ENCODE results near the gene ICE1. TPM values are rescaled to one million over a fixed set of nuclear protein-coding genes. Genes with fewer than 3 reads are reported as not detected.

Gene ICE1
- total RNA-seq, 1 experiment from 2014 or later = 68.4 TPM

- H4K20me1 ChIP-seq (ENCODE audit: insufficient read depth) = no peaks in the 10 kb centered on the region
- no peak overlapping the region for H2AFZ ChIP-seq
- POLR2A ChIA-PET (ENCODE audit: unreplicated experiment) = no interaction called here
- DNase-seq = no peak
- TF ChIP-seq EZH2 (IDR thresholded peaks at IDR 0.05; ENCODE audit: low read depth) = no peak
- TF ChIP-seq, protein P1, sequence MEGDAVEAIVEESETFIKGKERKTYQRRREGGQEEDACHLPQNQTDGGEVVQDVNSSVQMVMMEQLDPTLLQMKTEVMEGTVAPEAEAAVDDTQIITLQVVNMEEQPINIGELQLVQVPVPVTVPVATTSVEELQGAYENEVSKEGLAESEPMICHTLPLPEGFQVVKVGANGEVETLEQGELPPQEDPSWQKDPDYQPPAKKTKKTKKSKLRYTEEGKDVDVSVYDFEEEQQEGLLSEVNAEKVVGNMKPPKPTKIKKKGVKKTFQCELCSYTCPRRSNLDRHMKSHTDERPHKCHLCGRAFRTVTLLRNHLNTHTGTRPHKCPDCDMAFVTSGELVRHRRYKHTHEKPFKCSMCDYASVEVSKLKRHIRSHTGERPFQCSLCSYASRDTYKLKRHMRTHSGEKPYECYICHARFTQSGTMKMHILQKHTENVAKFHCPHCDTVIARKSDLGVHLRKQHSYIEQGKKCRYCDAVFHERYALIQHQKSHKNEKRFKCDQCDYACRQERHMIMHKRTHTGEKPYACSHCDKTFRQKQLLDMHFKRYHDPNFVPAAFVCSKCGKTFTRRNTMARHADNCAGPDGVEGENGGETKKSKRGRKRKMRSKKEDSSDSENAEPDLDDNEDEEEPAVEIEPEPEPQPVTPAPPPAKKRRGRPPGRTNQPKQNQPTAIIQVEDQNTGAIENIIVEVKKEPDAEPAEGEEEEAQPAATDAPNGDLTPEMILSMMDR (conservative IDR thresholded peaks at IDR 0.05) = no peak
- CTCF ChIA-PET = no interaction called here
- H3K36me3 ChIP-seq (ENCODE audit: low read depth) = no peaks in the 10 kb centered on the region
- no peaks in the 10 kb centered on the region for H3K9me2 ChIP-seq (ENCODE audit: insufficient read depth)
- no peak overlapping the region for H3K27ac ChIP-seq
- peaks cover 8% of the 10 kb centered on the region for H3K4me1 ChIP-seq (replicated peaks; ENCODE audit: insufficient read depth)
- peaks cover 11% of the 10 kb centered on the region; the same call in 1 of the 2 replicates for H3K27me3 ChIP-seq (ENCODE audit: insufficient read depth, low read depth)
- no peak overlapping the region for H3K4me3 ChIP-seq
- intact Hi-C loops (cut with micrococcal nuclease; ENCODE audit: unreplicated experiment) = no loop called here
- no peak overlapping the region for H3K4me2 ChIP-seq
- no peaks in the 10 kb centered on the region for H3K79me2 ChIP-seq (ENCODE audit: low read depth)
- BruUV-seq (replicated peaks) = no TSS peak
- H3K9me3 ChIP-seq (ENCODE audit: insufficient read depth, low read depth) = no peaks in the 10 kb centered on the region
- no peaks in the 10 kb centered on the region; the same call in 1 of the 2 replicates for H3F3A ChIP-seq (ENCODE audit: insufficient read depth, low read depth)
Observed at GRCh38 chr5:5384660-5385330, 37.7 kb upstream of the ICE1 start.

DNA sequence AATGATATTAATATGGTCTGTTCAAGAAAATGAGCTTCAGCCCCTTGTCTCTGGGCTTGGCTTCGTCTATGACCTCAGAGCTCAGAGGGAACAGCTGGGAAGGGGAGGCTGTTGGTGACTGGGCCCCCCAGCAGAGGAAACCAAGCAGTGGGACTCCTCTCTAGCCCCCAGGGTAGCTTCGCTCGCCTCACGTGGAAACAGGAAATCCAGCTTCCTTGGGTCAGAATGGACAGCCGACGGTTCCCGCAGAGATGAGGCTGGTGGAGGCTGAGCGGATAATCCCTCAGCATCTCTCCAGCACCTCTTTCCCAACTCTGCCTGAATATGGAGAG is 37.2 kb upstream of the ICE1 start:
- POLR2A ChIA-PET (ENCODE audit: unreplicated experiment) = no interaction called here
- BruUV-seq (replicated peaks) = no TSS peak
- H3K9me3 ChIP-seq (ENCODE audit: insufficient read depth, low read depth) = no peaks in the 10 kb centered on the region
- no peak overlapping the region for H2AFZ ChIP-seq
- CTCF ChIA-PET = no interaction called here
- H3F3A ChIP-seq (ENCODE audit: insufficient read depth, low read depth) = no peaks in the 10 kb centered on the region; the same call in 1 of the 2 replicates
- H3K36me3 ChIP-seq (ENCODE audit: low read depth) = no peaks in the 10 kb centered on the region
- TF ChIP-seq, protein P1 (conservative IDR thresholded peaks at IDR 0.05) = no peak
- TF ChIP-seq EZH2 (IDR thresholded peaks at IDR 0.05; ENCODE audit: low read depth) = no peak
- H3K27ac ChIP-seq = no peak overlapping the region
- H3K27me3 ChIP-seq (ENCODE audit: insufficient read depth, low read depth) = peaks cover 11% of the 10 kb centered on the region; the same call in 1 of the 2 replicates
- H4K20me1 ChIP-seq (ENCODE audit: insufficient read depth) = no peaks in the 10 kb centered on the region
- H3K4me3 ChIP-seq = no peak overlapping the region
- H3K4me2 ChIP-seq = no peak overlapping the region
- peaks cover 8% of the 10 kb centered on the region for H3K4me1 ChIP-seq (replicated peaks; ENCODE audit: insufficient read depth)
- DNase-seq = no peak
- H3K9me2 ChIP-seq (ENCODE audit: insufficient read depth) = no peaks in the 10 kb centered on the region
- H3K79me2 ChIP-seq (ENCODE audit: low read depth) = no peaks in the 10 kb centered on the region
- intact Hi-C loops (cut with micrococcal nuclease; ENCODE audit: unreplicated experiment) = no loop called here

GRCh38 chr5:5386329-5386728 is 36.1 kb upstream of the ICE1 start:
- DNase-seq = no peak
- H3K36me3 ChIP-seq (ENCODE audit: low read depth) = no peaks in the 10 kb centered on the region
- H3F3A ChIP-seq (ENCODE audit: insufficient read depth, low read depth) = no peaks in the 10 kb centered on the region; the same call in 1 of the 2 replicates
- no peaks in the 10 kb centered on the region for H3K79me2 ChIP-seq (ENCODE audit: low read depth)
- intact Hi-C loops (cut with micrococcal nuclease; ENCODE audit: unreplicated experiment) = no loop called here
- H3K27ac ChIP-seq = no peak overlapping the region
- H3K4me1 ChIP-seq (replicated peaks; ENCODE audit: insufficient read depth) = peaks cover 8% of the 10 kb centered on the region
- H2AFZ ChIP-seq = no peak overlapping the region
- POLR2A ChIA-PET (ENCODE audit: unreplicated experiment) = no interaction called here
- H4K20me1 ChIP-seq (ENCODE audit: insufficient read depth) = no peaks in the 10 kb centered on the region
- no peaks in the 10 kb centered on the region for H3K9me3 ChIP-seq (ENCODE audit: insufficient read depth, low read depth)
- no peak overlapping the region for H3K4me3 ChIP-seq
- H3K9me2 ChIP-seq (ENCODE audit: insufficient read depth) = no peaks in the 10 kb centered on the region
- peaks cover 11% of the 10 kb centered on the region; the same call in 1 of the 2 replicates for H3K27me3 ChIP-seq (ENCODE audit: insufficient read depth, low read depth)
- TF ChIP-seq, protein P1 (conservative IDR thresholded peaks at IDR 0.05) = no peak
- TF ChIP-seq EZH2 (IDR thresholded peaks at IDR 0.05; ENCODE audit: low read depth) = no peak
- CTCF ChIA-PET = no interaction called here
- BruUV-seq (replicated peaks) = no TSS peak
- H3K4me2 ChIP-seq = no peak overlapping the region
